ENCODE measurements around the gene SECTM1. TPM values are rescaled to one million over a fixed set of nuclear protein-coding genes. Genes with fewer than 3 reads are reported as not detected.
"Not testable (repeated sequence)": the region's sequence is repeated elsewhere in the genome, so short reads cannot be mapped to it uniquely, and the experiment has no call there.

SECTM1 gene
- total RNA-seq, 1 experiment from 2014 or later, result 25.9 TPM

DNA sequence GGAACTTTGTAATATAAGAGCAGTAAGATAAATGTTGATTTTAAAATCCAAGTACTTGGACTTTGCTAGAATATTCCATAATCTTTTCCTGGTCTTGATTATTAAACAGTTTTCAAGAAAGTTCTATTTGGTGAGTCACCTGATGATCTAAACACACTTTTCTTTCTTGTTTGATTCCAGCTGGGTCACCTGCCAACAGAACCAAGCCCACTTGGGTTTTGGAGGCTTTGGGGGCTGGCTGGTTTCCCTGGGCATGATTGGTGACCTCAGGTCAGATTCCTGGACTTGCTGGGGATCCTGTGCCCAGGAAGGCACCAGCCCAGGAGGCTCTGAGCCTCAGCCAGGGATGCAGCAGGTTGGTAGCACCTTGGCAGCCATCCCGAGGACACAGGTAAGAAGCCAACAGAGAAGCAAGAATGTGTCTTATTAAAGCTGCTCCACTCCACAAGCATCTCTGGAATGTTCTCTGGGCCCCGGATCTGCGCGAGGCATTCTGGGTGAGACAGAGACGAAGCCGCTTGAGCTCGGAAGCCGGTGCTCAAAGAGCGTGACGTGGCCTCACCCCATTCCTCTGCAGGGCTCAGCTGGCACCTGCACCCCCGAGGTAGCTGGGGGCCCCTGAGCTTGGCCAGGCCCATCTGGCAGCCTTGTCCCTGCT lies 22.3 kb upstream of the SECTM1 start:
- no peaks in the 10 kb centered on the region for H3K36me3 ChIP-seq
- DNase-seq, result no peak
- no peaks in the 10 kb centered on the region for H3K9me3 ChIP-seq
- H3K27me3 ChIP-seq, result no peaks in the 10 kb centered on the region
- no peak overlapping the region for H3K4me3 ChIP-seq

DNA sequence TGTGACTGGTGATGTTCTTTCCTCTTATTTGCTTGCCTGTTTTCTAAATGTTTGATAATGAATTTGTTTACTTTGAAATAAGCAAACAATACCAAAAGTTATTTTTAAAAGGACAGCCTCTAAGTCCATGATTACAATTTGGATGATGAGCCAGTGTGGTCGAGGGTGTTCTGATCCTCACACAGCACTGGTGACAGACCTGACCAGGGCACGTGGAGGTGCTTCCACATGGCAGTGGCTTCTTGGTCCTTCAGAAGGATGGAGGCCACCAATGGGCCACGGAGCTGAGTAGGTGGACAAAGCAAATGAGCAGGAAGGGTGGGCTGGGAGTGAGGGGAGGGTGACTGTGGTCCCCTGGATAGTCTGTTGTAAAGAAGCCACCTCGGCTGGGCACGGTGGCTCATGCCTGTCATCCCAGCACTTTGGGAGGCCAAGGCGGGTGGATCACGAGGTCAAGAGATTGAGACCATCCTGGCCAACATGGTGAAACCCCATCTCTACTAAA lies 21.3 kb upstream of the SECTM1 start:
- Histone ChIP-seq H3K9me3 (no peaks in the 10 kb centered on the region), H3K4me3 (no peak overlapping the region), H3K27me3 (no peaks in the 10 kb centered on the region), H3K36me3 (no peaks in the 10 kb centered on the region)
- no peak for DNase-seq

DNA sequence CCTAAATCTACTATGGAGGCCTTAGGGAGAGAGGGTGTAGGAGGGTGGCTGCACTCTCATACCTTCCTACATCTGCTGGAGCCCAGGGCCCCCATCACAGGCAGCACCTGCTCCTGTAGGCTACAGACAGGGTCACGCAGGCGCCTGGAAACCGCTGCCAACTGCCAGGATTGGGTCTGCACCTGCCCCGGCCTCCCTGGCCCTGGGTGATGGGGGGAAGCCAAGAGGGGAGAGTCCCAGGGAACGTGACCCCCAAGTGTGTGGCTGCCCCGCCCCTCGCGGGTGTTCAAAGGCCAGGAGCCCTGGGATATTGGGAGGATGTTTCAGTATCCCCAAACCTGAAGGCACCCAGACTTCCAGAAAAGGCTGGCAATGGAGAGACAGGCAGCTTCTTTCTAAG lies 19.9 kb upstream of the SECTM1 start:
- Histone ChIP-seq H3K4me3 (no peak overlapping the region), H3K36me3 (no peaks in the 10 kb centered on the region), H3K27me3 (no peaks in the 10 kb centered on the region), H3K9me3 (no peaks in the 10 kb centered on the region)
- no peak for DNase-seq

DNA sequence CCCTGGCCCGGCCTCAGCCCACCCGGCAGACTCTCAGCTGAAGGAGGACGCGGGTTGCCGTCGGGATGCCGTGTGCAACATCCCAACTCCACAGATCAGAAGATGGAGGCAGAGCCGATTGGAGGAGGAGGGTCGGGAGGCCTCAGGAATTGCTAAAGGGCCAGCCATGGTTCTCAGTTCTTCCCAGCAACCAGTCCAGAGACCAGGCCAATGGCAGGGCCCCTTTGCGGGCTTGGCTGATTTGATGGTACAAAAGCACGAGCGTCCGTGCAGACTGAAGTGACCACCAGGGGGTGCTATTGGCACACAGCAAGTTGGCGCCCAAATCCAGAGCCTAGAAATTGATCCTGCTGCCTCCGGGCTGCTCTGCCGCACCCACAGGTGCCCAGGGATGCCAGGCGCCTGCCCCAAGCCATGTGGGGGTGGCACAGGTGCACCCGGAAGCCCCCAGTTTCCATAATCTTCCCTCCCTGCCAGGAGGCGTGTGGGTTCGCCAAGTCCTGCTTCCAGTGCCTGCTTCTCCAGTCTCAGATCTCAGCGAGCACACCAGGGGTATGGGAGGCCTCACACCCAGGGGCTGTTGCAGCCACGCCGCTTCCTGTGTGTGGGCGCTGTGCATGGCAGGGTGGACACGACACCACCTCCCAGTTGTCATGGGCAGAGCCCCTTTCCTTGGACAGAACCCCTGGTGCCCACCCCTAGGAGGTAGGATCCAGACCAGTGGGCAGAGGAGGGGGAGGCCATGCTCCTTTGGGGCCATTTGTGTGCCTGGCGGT lies 18.3 kb upstream of the SECTM1 start:
- H3K4me3 ChIP-seq, result no peak overlapping the region
- no peaks in the 10 kb centered on the region for H3K36me3 ChIP-seq
- no peaks in the 10 kb centered on the region for H3K9me3 ChIP-seq
- no peaks in the 10 kb centered on the region for H3K27me3 ChIP-seq
- DNase-seq, result peak; percentile 75

DNA sequence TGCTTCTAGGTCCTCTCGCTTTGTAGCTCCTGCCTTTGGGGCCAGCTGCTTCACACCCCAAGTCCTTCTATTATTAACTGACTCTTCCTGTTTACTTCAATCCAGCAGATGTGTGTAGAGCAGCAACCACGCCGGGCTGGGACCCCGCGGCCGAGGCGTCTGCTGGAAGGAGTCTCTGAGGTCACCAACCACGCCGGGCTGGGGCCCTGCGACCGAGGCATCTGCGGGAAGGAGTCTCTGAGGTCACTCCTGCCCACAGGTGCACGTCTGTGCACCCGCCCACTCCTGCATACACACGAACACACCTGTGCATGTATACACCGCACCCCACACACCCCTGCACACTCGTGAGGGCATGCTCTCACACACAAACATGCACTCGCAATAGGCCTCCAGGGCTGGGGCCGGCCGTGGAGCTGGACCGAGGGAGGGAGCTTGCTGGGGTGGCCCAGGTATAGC lies 17.7 kb upstream of the SECTM1 start:
- Histone ChIP-seq H3K36me3 (no peaks in the 10 kb centered on the region), H3K4me3 (no peak overlapping the region), H3K27me3 (no peaks in the 10 kb centered on the region), H3K9me3 (no peaks in the 10 kb centered on the region)
- DNase-seq, result no peak

DNA sequence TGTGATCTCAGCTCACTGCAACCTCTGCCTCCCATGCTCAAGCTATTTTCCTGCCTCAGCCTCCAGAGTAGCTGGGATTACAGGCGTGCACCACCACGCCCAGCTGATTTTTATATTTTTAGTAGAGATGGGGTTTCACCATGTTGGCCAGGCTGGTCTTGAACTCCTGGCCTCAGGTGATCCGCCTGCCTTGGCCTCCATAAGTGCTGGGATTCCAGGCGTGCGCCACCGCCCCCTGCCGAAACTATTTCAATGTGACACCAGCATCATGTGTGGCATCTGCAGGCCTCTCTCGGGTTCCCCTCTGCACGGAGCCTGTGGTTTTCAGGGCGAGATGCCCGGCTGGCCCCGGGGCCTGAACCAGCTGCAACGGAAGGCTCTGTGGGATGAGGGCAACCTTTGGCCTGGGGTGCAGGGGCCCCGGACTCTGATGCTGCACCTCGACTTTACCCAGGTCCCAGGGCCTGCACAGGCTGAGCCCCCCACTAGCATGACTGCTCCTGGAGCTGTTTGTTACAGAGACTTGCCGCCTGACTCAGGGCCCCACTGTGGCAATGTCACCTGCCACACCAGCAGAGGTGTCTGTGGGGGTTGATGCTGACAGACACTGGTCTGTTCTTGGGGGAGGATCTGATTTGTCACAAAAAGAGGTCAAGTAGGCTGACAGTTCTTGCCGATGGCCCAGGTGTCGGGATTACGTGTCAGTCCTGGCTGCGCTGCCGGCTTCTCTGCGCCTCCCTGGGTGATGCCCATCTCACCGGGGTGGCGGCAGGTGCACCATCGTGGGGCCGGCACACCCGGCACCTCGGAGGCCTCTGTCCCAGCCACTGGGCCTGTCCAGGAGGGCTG lies 16.8 kb upstream of the SECTM1 start:
- Histone ChIP-seq H3K9me3 (no peaks in the 10 kb centered on the region), H3K4me3 (no peak overlapping the region), H3K36me3 (no peaks in the 10 kb centered on the region)

DNA sequence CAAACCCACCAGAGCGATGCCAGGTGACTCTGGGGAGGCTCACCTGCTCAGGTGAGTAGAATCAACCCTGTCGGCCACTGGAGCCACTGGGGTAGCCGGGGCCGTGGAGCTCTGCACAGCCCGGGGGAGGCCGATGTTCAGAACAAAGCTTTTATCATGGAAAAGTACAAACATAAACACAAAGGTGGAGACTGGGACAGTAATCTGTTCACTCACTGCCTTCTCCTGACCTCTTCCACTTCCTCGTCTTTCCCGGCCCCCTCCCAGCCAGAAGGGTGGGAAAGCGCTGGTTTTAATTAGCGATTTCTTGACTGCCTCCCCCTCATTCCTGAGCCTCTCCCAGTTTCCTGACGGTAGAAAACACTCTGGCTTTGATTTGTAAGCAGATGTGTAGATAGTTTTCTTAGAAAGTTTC lies 15.7 kb upstream of the SECTM1 start:
- Histone ChIP-seq H3K27me3 (no peaks in the 10 kb centered on the region), H3K36me3 (no peaks in the 10 kb centered on the region), H3K4me3 (no peak overlapping the region), H3K9me3 (no peaks in the 10 kb centered on the region)
- DNase-seq, result no peak

More for the DNA sequence above, 16.8 kb upstream of the SECTM1 start:
- DNase-seq, result no peak
- no peaks in the 10 kb centered on the region for H3K27me3 ChIP-seq

DNA sequence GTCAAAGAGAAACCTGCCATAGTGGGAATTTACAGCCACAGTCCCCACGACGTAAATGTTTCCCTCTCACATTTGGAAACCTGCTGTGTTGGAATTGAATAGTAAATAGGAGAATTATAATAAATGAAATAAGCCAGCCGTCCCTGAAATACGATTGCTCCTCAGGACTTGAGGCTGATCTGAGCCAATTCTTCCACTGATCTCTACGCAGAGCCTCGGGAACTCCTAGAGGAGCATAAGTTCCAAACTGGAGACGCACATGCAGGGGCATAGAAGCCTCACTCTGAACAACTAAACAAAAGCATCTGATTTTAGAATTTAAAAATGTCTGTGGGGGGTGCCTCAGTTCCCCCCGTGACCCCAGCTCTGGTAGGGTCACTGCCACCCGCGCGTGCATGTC lies 15.3 kb upstream of the SECTM1 start:
- DNase-seq, result no peak
- no peaks in the 10 kb centered on the region for H3K27me3 ChIP-seq
- no peaks in the 10 kb centered on the region for H3K36me3 ChIP-seq
- H3K9me3 ChIP-seq, result no peaks in the 10 kb centered on the region
- no peak overlapping the region for H3K4me3 ChIP-seq

DNA sequence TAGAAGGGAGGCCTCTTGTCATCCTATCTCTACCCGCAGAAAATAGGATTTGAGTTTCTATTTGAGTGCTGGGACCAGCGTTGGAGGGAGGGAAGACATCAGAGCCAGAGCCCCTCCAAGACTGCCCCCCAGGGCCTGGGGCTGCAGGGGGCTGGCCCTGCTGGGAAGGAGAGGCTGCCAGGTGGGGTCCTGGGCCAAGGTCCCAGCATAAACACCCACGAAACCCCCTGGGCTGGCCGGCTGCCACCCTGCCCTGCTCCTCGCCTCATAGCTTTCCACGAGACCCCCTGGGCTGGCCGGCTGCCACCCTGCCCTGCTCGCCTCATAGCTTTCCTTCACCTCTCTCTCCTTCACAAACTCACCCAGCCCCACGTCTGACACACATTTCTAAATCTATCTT lies 14.9 kb upstream of the SECTM1 start:
- Histone ChIP-seq H3K36me3 (no peaks in the 10 kb centered on the region), H3K27me3 (no peaks in the 10 kb centered on the region), H3K9me3 (no peaks in the 10 kb centered on the region), H3K4me3 (no peak overlapping the region)
- DNase-seq, result no peak

DNA sequence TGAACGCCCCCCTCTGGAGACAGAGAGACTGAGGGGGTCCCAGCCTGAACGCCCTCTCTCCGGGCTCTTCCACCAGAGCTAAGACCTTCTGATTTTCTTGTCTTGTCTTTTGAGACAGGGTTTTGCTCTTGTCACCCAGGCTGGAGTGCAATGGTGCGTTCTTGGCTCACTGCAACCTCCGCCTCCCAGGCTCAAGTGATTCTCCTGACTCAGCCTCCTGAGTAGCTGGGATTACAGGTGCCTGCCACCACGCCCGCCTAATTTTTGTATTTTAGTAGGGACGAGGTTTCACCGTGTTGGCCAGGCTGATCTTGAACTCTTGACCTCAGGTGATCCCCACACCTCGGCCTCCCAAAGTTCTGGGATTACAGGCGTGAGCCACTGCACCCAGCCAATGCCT lies 14.4 kb upstream of the SECTM1 start:
- not testable (repeated sequence) for H3K9me3 ChIP-seq, DNase-seq, H3K27me3 ChIP-seq, H3K36me3 ChIP-seq, H3K4me3 ChIP-seq

DNA sequence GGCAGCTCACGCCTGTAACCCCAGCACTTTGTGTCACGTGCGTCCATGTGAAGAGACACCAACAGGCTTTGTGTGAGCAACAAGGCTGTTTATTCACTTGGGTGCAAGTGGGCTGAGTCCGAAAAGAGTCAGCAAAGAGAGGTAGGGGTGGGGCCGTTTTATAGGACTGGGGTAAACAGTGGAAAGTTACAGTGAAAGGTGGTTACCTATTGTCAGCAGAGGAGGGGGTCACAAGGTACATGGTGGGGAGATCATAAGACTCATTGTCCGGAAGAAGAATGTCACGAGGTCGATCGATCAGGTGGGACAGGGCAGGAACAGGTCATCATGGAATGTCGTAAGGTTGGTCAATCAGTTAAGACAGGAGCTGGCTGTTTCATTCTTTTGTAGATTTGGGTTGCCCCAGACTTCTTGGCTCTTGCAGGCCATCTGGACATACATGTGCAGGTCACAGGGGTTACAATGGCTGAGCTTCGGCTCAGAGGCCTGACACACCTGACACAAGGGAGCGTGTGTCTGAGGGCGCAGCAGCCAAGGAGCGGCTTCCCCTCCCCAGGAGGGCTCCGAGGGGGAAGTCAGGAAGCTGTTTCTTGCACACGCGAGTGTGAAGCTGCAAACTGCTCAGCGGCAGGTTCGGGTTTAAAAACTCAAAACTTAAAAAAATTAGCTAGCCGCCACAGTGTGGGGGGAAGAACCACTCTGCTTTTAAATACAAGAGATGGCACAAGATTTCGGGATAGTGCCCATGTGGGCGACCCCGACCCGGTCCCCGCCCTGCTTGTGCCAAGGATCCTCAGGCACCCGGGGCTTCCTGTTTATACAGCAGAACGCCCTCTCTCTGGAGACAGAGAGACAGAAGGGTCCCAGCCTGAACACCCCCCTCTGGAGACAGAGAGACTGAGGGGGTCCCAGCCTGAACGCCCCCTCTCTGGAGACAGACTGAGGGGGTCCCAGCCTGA lies 13.1 kb upstream of the SECTM1 start:
- Histone ChIP-seq H3K27me3 (no peaks in the 10 kb centered on the region), H3K4me3 (no peak overlapping the region), H3K36me3 (no peaks in the 10 kb centered on the region), H3K9me3 (no peaks in the 10 kb centered on the region)
- DNase-seq, result no peak

DNA sequence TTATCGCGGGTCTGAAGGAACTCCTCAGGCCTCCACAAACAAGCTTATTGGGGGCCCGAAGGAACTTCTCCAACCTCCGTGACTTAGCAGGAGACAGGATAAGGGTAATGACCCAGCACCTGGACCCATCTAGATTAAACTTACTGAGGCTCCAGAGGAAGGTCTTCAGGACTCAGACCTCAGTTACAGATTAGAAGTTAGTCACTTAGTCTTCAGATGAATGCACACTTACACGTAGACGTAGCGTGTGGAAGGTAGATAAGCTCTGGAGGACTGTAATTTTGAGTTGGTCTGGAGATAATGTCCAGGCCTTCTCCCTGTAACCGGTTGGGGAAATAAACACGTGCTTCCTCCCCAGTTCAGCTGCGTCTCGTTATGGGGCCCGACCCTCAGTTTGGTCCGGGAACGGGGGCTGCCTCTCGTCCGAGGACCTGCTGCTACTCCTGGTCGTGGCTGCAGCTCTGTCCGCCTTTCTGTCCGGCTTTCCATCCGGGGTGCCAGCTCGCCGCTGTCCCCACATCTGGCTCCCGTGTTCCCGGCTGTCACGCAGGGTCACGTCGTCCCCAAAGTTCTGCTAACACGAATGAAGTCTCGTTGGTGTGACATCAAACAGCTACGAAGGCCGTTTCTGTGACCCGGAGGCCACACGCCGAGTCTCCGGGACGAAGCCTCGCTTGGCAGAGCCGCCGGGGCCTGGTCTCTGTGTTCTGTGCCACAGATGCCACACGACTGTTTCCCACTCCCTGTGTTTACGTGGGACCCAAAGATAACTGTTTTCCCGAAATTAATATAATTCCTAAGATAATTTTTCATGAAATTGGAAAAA lies 11.8 kb upstream of the SECTM1 start:
- Histone ChIP-seq H3K36me3 (no peaks in the 10 kb centered on the region), H3K4me3 (no peak overlapping the region), H3K27me3 (no peaks in the 10 kb centered on the region), H3K9me3 (no peaks in the 10 kb centered on the region)
- DNase-seq, result no peak

DNA sequence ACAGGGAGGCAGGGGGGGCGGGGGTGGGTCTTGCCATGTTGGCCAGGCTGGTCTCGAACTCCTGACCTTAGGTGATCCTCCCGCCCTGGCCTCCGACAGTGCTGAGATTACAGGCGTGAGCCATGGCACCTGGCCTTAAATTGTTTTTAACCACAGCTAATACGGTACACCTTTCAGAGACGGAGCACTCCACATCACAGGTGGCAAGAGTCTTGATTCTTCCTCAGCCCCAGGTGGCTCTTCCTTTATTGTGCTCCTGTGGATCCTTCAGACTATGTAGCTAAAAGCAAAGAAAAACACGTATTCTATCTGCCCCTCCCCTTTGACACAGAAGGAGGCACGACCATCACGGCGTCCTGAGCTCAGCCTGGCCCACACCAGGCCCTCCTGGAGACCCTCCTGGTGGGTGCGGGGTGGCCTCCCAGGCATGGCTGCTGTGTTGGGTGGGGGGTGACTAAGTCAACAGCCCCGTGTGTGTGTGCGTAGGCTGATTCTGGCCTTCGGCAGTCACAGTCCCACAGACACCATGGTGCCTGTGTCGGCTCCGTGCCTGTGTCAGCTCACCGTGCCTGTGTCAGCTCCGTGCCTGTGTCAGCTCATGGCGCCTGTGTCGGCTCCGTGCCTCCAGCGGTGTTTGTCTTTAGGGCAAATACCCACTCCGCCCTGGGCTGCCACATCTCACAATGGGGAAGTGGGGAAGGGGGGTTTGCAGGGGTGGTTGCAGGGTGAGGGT lies 10.8 kb upstream of the SECTM1 start:
- Histone ChIP-seq H3K36me3 (no peaks in the 10 kb centered on the region), H3K4me3 (no peak overlapping the region), H3K9me3 (no peaks in the 10 kb centered on the region), H3K27me3 (no peaks in the 10 kb centered on the region)
- DNase-seq, result no peak

DNA sequence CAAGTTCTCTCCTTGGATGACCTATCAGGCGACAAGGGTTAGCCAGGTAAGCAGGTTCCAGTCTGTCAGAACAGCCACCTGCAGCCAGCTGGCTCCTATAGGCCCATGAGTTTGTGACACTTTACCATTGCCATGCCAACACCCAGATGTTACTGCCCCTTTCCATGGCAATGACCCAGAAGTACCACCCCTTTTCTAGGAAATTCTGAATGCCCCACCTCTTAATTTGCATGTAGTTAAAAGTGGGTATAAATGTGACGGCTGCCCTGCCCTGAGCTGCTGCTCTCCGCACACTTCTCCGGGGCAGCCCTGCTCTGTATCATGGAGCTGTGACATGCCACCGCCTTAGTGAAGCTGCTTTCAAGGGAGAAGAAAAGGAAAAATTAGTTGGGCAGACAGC lies 10.0 kb upstream of the SECTM1 start:
- H3K27me3 ChIP-seq, result no peaks in the 10 kb centered on the region
- H3K36me3 ChIP-seq, result no peaks in the 10 kb centered on the region
- no peak overlapping the region for H3K4me3 ChIP-seq
- H3K9me3 ChIP-seq, result no peaks in the 10 kb centered on the region
- no peak for DNase-seq
